ENCODE measurements around the gene OSBPL3. TPM values are rescaled to one million over a fixed set of nuclear protein-coding genes. Genes with fewer than 3 reads are reported as not detected.

Gene OSBPL3
- total and polyA plus RNA-seq, 8 donors = 2.0 to 25.0 (median 9.9) TPM

GRCh38 chr7:24917510-24918239 lies 62.3 kb downstream of the OSBPL3 start:
- H3K27ac ChIP-seq = peak overlapping the region in 1 of 5 donors; percentile 57
- no peak for DNase-seq
- 56 to 78% (median 63%) methylated on average over 3 of the region's 3 CpGs for WGBS, 5 donors
- H3K4me3 ChIP-seq = no peak overlapping the region
- H3K27me3 ChIP-seq = no peaks in the 10 kb centered on the region
- intact Hi-C loops (cut with DNase I; ENCODE audit: low total_unique reads) = no loop called here
- H3K36me3 ChIP-seq = no peaks in the 10 kb centered on the region
- H3K9me3 ChIP-seq = no peaks in the 10 kb centered on the region
- TF ChIP-seq POLR2A (IDR thresholded peaks at IDR 0.05) (no peak), CTCF (IDR thresholded peaks at IDR 0.05) (no peak), EP300 (IDR thresholded peaks at IDR 0.05) (no peak), POLR2AphosphoS5 (IDR thresholded peaks at IDR 0.05) (no peak)
- H3K4me1 ChIP-seq = peaks cover 0 to 27% (median 13%) of the 10 kb centered on the region in 4 donors

- H3K4me3 ChIP-seq = no peak overlapping the region
- H3K36me3 ChIP-seq = no peaks in the 10 kb centered on the region
- no peak for DNase-seq
- intact Hi-C loops (cut with DNase I; ENCODE audit: low total_unique reads) = no loop called here
- no peak for TF ChIP-seq POLR2A (IDR thresholded peaks at IDR 0.05)
- TF ChIP-seq CTCF (IDR thresholded peaks at IDR 0.05) = no peak
- TF ChIP-seq EP300 (IDR thresholded peaks at IDR 0.05) = no peak
- TF ChIP-seq POLR2AphosphoS5 (IDR thresholded peaks at IDR 0.05) = no peak
- peaks cover 0 to 21% (median 6%) of the 10 kb centered on the region in 4 donors for H3K4me1 ChIP-seq
- H3K27ac ChIP-seq = no peak overlapping the region
- no peaks in the 10 kb centered on the region for H3K27me3 ChIP-seq
- whole genome bisulfite sequencing, 5 donors = 58 to 68% (median 66%) methylated on average over 4 of the region's 4 CpGs
- H3K9me3 ChIP-seq = no peaks in the 10 kb centered on the region
Measured at GRCh38 chr7:24916463-24917040, 63.4 kb downstream of the OSBPL3 start.

GRCh38 chr7:24914465-24914859 lies 65.5 kb downstream of the OSBPL3 start:
- no peak overlapping the region for H3K4me3 ChIP-seq
- H3K36me3 ChIP-seq = no peaks in the 10 kb centered on the region
- peaks cover 9 to 26% (median 10%) of the 10 kb centered on the region in 4 donors for H3K4me1 ChIP-seq
- DNase-seq = no peak
- H3K27ac ChIP-seq = no peak overlapping the region
- H3K9me3 ChIP-seq = no peaks in the 10 kb centered on the region
- TF ChIP-seq CTCF (IDR thresholded peaks at IDR 0.05) (no peak), POLR2AphosphoS5 (IDR thresholded peaks at IDR 0.05) (no peak), EP300 (IDR thresholded peaks at IDR 0.05) (no peak), POLR2A (IDR thresholded peaks at IDR 0.05) (no peak)
- WGBS, 5 donors = 51 to 58% (median 56%) methylated on average over 1 of the region's 1 CpG
- H3K27me3 ChIP-seq = no peaks in the 10 kb centered on the region
- intact Hi-C loops (cut with DNase I; ENCODE audit: low total_unique reads) = no loop called here

- H3K36me3 ChIP-seq = no peaks in the 10 kb centered on the region
- intact Hi-C loops (cut with DNase I; ENCODE audit: low total_unique reads) = no loop called here
- no peaks in the 10 kb centered on the region for H3K9me3 ChIP-seq
- TF ChIP-seq EP300 (IDR thresholded peaks at IDR 0.05) (no peak), CTCF (IDR thresholded peaks at IDR 0.05) (no peak), POLR2AphosphoS5 (IDR thresholded peaks at IDR 0.05) (no peak), POLR2A (IDR thresholded peaks at IDR 0.05) (no peak)
- H3K4me3 ChIP-seq = no peak overlapping the region
- WGBS, 5 donors = 86 to 87% (median 87%) methylated on average over 4 of the region's 4 CpGs
- no peaks in the 10 kb centered on the region for H3K27me3 ChIP-seq
- H3K4me1 ChIP-seq = peaks cover 9 to 31% (median 12%) of the 10 kb centered on the region in 4 donors
- DNase-seq = no peak
- H3K27ac ChIP-seq = no peak overlapping the region
Measured at GRCh38 chr7:24913801-24914464, 66.0 kb downstream of the OSBPL3 start.
